Hematopoietic multipotent progenitor cell treated with erythropoietin and hydrocortisone succinate and interleukin-3 and kit ligand, for 6 days (in vitro differentiated cells): ENCODE measurements around the gene AADACL4.
"Not testable (repeated sequence)": the region's sequence is repeated elsewhere in the genome, so short reads cannot be mapped to it uniquely, and the experiment has no call there.

Experiments used
- DNase-seq: peaks from one replicate; pipeline ENCODE4 v3.0.0-alpha.2; 2015

The AADACL4 gene

DNA sequence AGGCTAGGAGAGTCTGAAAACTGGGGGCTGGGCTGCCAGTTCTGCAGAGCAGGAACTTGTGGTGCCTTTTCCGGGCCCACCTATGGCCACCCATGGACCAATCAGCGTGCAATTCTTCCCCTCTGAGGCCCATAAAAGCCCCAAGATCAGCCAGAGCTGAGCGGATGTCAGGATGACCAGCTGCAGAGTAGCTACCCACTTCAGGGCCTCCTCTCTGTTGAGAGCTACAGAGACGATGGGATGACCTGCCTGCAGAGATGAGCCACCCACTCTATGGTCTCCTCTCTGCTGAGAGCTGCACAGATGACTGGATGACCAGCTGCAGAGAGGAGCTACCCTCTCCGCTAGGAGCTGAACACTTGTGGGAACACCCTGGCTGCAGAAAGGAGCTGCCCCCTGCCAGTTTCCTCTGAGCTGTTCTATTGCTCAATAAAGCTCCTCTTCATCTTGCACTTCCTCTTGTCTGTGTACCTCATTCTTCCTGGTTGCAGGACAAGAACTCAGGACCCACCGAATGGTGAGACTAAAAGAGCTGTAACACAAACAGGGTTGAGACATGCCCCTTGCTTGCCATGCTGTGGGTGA is 12.8 kb upstream of the AADACL4 start:
- no peak for DNase-seq

- no peak for DNase-seq
These were observed 12.3 kb upstream of the AADACL4 start for GRCh38 chr1:12631571-12631970.

DNA sequence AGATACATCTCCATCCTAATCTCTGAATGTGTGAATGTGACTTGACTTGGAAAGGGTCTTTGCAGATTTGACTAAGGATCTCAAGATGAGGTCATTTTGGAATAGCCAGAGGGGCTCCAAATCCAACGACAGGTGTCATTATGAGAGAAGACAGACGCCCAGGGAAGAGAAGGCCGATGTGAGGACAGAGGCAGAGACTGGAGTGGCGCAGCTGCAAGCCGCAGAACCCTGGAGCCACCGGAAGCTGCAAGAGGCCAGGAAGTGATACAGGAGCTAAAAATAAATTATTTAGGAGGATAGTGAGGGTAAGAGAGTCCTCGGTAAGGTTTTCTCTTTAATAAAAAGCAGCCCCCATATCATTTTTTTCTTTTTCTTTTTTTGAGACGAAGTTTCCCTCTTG is 9.7 kb upstream of the AADACL4 start:
- no peak for DNase-seq

DNA sequence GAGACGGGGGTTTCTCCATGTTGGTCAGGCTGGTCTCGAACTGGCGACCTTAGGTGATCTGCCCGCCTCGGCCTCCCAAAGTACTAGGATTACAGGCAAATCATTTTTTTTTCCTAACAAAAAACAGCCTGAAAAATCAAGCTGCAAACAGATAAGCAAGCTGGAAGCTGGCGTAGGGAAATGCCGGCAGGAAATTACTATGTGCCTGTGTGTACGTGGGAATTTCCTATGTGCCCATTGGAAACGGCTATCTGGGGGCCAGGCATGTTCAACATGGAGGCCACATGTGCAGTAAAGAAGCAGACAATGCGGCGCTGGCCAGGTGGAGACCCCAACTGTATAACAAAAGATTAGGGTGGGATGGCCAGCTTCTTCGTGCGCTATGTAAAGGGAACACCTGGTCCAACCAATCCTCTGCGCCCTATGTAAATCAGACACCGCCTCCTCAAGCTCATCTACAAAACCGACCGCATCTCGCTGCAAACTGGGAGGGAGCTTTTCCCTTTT is 9.1 kb upstream of the AADACL4 start:
- no peak for DNase-seq

GRCh38 chr1:12636098-12636950 is 7.6 kb upstream of the AADACL4 start:
- DNase-seq: no peak

- DNase-seq: no peak
These were observed 6.2 kb upstream of the AADACL4 start for GRCh38 chr1:12637693-12638092.

DNA sequence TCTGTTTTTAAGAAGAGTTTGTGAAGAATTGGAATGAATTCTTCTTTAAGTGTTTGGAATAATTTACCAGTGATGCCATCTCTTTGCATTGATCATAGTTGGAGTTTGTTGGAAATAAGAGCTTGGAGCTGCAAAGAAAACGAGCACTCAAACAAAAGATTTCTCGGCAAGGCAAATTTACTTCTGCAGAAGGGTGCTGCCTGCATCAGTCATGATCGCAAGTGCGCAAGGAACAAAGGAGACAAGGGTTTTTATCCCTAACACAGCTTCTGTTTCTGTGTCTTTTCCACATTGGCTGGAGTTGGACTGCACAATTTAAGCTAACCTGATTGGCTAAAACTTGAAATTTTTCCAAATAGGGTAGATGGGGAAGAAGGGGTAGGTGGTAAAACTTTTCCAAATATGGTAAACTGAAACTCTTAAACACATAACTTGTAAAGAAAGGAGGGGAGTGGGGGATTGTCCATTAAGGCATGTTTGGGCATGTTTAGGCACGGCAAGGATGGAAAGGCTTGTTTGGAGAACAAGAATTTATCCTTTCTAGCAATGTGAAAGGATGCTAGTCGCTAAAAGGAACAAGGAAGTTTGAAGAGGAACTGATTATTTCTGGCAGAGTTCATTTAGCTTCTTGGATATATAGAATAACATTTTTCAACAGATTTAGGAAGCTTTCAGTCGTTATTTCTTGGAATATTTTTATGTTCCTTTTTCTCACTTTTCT is 3.5 kb upstream of the AADACL4 start:
- peak; percentile 27 for DNase-seq

GRCh38 chr1:12640958-12641272 is 3.0 kb upstream of the AADACL4 start:
- no peak for DNase-seq

- DNase-seq: no peak
These were observed 806 bp upstream of the AADACL4 start for GRCh38 chr1:12643079-12643478.

DNA sequence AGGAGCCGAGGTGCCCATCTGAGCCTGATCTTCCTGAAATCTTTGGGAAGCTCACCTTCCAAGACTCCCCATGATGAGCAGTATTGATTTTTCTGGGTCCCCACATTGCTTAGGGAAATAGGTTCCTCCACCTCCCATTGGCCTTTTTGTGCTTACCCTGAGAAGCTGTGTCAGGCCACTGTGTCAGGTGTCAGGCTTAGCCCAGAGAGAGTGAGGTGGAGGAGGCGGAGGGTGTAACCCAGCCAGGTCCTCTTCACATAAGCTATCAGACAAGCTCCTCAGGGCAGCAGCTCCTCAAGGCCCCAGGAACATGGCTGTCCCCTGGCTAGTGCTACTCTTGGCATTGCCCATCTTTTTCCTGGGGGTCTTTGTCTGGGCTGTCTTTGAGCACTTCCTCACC is 352 bp downstream of the AADACL4 start:
- DNase-seq: no peak

DNA sequence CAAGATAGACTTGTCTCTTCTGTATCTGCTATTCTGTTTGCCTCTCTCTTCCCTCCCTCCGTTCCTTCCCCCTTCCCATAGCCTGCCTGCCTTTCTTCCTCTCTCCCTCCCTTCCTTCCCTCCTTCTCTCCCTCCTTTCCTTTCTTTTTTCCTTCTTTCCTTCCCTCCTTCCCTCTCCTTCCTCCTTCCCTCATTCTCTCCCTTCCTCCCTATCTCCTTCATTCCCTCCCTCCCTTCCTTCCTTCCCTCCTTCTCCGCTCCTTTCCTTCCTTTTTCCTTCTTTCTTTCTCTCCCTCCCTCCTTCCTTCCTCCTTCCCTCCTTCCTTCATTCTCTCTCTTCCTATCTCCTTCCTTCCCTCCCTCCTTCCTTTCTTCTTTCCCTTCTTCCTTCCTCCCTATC is 944 bp downstream of the AADACL4 start:
- DNase-seq: no peak

DNA sequence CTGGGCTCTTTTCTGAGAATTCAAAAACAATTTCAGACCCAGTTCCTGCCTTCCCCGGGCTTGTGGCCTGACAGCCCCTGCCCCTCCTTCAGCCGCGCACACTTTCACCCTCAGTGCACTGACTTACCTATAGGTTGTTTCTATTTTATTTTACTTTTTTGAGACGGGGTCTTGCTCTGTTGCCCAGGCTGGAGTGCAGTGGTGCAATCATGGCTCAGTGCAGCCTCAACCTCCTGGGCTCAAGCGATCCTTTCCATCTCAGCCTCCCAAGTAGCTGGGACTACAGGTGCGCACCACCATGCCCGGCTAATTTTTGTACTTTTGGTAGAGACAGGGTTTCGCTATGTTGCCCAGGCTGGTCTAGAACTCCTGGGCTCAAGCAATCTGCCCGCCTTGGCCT is 1.5 kb downstream of the AADACL4 start:
- DNase-seq: not testable (repeated sequence)

GRCh38 chr1:12648741-12649140 is 4.9 kb downstream of the AADACL4 start:
- no peak for DNase-seq

DNA sequence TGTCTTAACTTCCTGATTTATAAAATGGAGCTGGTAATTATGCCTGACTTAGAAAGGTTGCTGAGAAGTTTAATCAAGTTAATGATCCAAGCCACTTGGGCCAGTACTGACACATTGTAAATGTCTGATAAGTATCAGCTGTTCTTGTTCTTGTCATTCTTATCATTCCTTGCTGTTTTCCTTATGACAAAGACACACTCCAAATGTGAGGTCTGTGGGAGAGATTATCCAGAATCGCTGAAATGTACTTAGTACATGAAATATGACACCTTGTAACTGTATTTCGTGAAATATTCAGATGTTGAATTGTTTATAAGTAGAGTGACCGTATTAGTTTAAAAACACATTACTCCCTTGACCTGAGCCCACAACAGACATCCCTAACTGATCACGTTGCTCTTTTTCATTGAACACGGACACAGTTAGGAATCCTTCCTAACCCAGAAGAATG is 6.1 kb downstream of the AADACL4 start:
- no peak for DNase-seq

GRCh38 chr1:12654004-12654567 is 10.2 kb downstream of the AADACL4 start:
- DNase-seq: no peak

- no peak for DNase-seq
These were observed 10.8 kb downstream of the AADACL4 start for GRCh38 chr1:12654657-12655056.

GRCh38 chr1:12656575-12656974 is 12.7 kb downstream of the AADACL4 start:
- no peak for DNase-seq

DNA sequence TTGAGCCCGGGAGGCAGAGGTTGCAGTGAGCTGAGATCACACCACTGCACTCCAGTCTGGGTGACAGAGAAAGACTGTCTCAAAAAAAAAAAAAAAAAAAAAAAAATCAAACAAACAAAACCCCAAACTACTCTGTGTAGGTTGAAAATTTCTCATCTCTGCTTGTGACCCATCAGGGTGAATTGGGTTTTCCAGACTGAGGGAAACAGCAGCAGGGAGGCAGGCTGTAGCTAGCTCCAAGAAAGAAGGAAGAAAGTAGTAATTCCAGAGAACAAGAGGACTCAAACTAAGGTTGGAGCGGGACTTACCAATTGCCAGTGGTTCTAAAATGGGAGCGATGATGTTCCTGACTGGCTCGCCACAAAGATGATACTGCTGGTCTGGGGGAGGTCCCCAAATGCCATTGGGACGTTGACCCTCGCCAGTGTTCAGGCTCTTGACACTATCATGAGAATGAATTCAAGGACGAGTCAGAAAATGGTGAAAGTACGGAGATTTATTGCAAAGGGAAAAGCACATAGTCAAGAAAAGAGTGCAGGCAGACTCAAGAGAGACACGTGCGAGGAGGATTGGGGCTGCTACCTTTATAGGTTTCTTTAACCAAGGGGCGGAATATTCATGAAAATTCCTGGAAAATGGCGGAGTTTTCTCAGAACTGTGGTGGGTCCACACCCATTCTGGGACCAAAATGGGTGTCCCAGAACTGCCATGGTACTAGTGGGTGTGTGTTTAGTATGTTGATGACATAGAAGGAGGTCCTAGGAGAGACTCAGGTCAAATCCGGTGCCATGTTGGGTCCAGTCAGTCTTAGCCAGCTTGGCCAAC is 13.4 kb downstream of the AADACL4 start:
- DNase-seq: no peak

- not testable (repeated sequence) for DNase-seq
These were observed 14.1 kb downstream of the AADACL4 start for GRCh38 chr1:12657885-12658512.

DNA sequence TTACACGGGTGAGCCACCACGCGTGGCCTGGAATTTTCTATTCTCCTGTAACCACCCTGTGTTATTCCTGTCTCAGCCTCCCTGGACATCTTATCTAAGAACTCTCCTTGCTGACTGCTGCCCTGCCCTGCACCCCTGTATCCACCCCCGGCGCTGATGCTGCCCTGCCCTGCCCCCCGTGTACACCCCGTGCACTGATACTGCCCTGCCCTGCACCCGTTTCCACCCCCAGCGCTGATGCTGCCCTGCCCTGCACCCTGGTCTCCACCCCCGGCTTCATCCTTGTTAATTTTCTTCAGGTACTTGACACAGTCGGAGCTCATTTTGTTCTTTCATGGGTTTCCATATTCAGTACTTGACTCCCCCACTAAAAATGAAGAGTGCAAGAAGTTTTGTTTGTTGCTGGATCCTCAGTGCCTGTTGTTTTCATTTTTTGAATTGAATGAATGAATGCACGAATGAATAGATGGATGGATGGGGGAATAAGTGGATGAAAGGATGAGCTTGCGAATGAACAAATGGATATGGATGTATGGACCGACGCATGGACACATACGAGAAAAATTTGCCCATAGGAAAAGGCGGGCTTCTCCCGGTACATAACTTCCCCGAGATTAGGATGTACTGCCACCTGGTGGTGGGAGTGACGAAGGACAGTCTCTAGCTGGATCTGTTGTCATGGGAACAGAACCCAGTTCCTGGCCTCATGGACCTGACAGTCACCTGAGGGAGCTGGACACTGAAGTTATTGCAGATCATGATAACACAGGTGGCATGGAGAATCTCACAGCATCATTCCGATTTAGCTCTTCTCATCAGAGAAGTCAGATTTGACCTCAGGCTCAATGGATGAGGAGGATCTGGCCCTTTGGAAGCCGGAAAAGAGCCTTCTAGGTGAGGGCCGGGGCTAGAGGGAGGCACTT is 14.9 kb downstream of the AADACL4 start:
- peak; percentile 78 for DNase-seq
